K562 (cell line): Measurements from ENCODE around the gene ANKRD27. TPM values are rescaled to one million over a fixed set of nuclear protein-coding genes. Genes with fewer than 3 reads are reported as not detected.
A peak's percentile ranks its signal among the peaks of the same experiment; 100 is the strongest.

Experiments used
- CGGBP1 ChIP-seq: fragments of 250-450 bp; sonication (Bioruptor Pico); IDR thresholded peaks from 2 replicates; pipeline ENCODE4 v1.9.0; 2021; ENCODE audit warnings: mild to moderate bottlenecking
- CLOCK ChIP-seq: fragments of 250-450 bp; sonication (Bioruptor Pico); IDR thresholded peaks from 2 replicates; pipeline ENCODE4 v1.4.0; 2020; ENCODE audit warnings: mild to moderate bottlenecking, moderate library complexity, borderline replicate concordance
- CUX1 ChIP-seq: fragments of 200-800 bp; sonication (Bioruptor generic); IDR thresholded peaks from 2 replicates; pipeline ENCODE4 v1.6.1; 2016; ENCODE audit warnings: missing genetic modification characterization, missing compliant biosample characterization
- E2F6 ChIP-seq, 2 experiments: IDR thresholded peaks; 2 replicates each; pipeline ENCODE4 v1.6.1; 2011; ENCODE audit warnings: borderline replicate concordance in 1 of 2, control low read depth in 1 of 2, low read depth in 1 of 2, low read length in 1 of 2, mild to moderate bottlenecking in 1 of 2, mixed read lengths in 1 of 2, moderate library complexity in 1 of 2; ENCODE audit not compliant: insufficient read depth in 1 of 2, insufficient read length in 1 of 2, poor library complexity in 1 of 2, severe bottlenecking in 1 of 2; ENCODE audit errors: extremely low read depth in 1 of 2
- FOS ChIP-seq: IDR thresholded peaks from 3 replicates; pipeline ENCODE4 v1.6.1; 2011; ENCODE audit not compliant: insufficient read length; ENCODE audit errors: extremely low read depth
- GABPB1 ChIP-seq: sonication (generic); formaldehyde crosslinking; IDR thresholded peaks from 2 replicates; pipeline ENCODE4 v1.8.0; 2022; ENCODE audit warnings: mild to moderate bottlenecking, missing genetic modification reagents
- KAT2B ChIP-seq: IDR thresholded peaks from one replicate; pipeline ENCODE4 v1.6.1; 2012; ENCODE audit warnings: low read depth, mild to moderate bottlenecking, control low read depth, inconsistent platforms, low read length, moderate library complexity
- MEF2A ChIP-seq: IDR thresholded peaks from 2 replicates; pipeline ENCODE4 v1.6.1; 2011; ENCODE audit warnings: low read depth, mild to moderate bottlenecking, low read length, moderate library complexity; ENCODE audit not compliant: control insufficient read depth
- MYBL2 ChIP-seq, 2 experiments: fragments of 450-650 bp in 1 of 2; sonication (generic) in 1 of 2; formaldehyde crosslinking in 1 of 2; IDR thresholded peaks; 2 replicates each; pipeline versions ENCODE4 v1.6.1 to v1.8.1; 2017 to 2022; ENCODE audit warnings: borderline replicate concordance in 1 of 2, inconsistent platforms in 1 of 2, low read depth in 1 of 2, mild to moderate bottlenecking in 1 of 2, missing genetic modification reagents in 1 of 2, moderate library complexity in 1 of 2
- NFE2L1 ChIP-seq: fragments of 450-650 bp; IDR thresholded peaks from 2 replicates; pipeline ENCODE4 v1.6.1; 2016; ENCODE audit warnings: missing genetic modification characterization, low read depth, mild to moderate bottlenecking, missing compliant biosample characterization, moderate library complexity, borderline replicate concordance
- POU5F1 ChIP-seq: fragments of 150-350 bp; IDR thresholded peaks from 2 replicates; pipeline ENCODE4 v1.6.1; 2014; ENCODE audit warnings: borderline replicate concordance, low read length, low read depth, mild to moderate bottlenecking; ENCODE audit not compliant: partially characterized antibody
- VEZF1 ChIP-seq: fragments of 200-800 bp; sonication (Bioruptor generic); IDR thresholded peaks from 2 replicates; pipeline ENCODE4 v1.6.1; 2017; ENCODE audit warnings: missing genetic modification characterization, missing compliant biosample characterization
- ZC3H8 ChIP-seq: fragments of 450-650 bp; IDR thresholded peaks from 2 replicates; pipeline ENCODE4 v1.6.1; 2017
- ZNF146 ChIP-seq: IDR thresholded peaks from one replicate; pipeline ENCODE4 v1.6.1; 2018; ENCODE audit warnings: missing compliant biosample characterization; ENCODE audit not compliant: unreplicated experiment
- ZNF282 ChIP-seq: sonication (generic); formaldehyde crosslinking; IDR thresholded peaks from 2 replicates; pipeline ENCODE4 v1.8.1; 2023; ENCODE audit warnings: missing genetic modification reagents
- polyA plus RNA-seq, 8 experiments: library from polyadenylated mRNA; depleted of rRNA in 4 of 8; stranded (reverse) in 5 of 8; unstranded in 3 of 8; fragments of >200 nt; fragmentation: Nextera tagmentation in 2 of 8; fragmentation: Illumina TruSeq in 1 of 8; extraction: Ambion mirVana in 2 of 8; extraction: Trizol in 1 of 8; gene quantifications; 2 replicates each; pipeline versions ENCODE4 v1.2.1 to v1.2.3, GENCODE V29; 2011 to 2014; ENCODE audit warnings: inconsistent platforms in 1 of 8, missing spikeins in 1 of 8
- total RNA-seq, 7 experiments: library from RNA; depleted of rRNA in 6 of 7; stranded (reverse); fragments of >200 nt in 6 of 7; fragmentation: Illumina TruSeq in 2 of 7; extraction: Trizol in 2 of 7; gene quantifications; 2 replicates each; pipeline versions ENCODE4 v1.2.1 to v1.2.3, GENCODE V29; 2011 to 2021; ENCODE audit warnings: low replicate concordance in 1 of 7

Gene ANKRD27
- total and polyA plus RNA-seq, 9 of the 15 experiments (the other 6 are each of a cell fraction or from before 2014, with no cell fraction given): 5.3 to 71.3 (median 54.2) TPM

- TF ChIP-seq VEZF1 (CRISPR knock-in tag) (peak; percentile 53), FOS (no peak), CLOCK (CRISPR knock-in tag) (no peak), ZNF146 (CRISPR knock-in tag) (no peak), ZNF282 (CRISPR knock-in tag) (no peak), CUX1 (no peak), MEF2A (no peak), MYBL2 (IDR thresholded peaks at IDR 0.05; ENCODE audit: low read depth) (peak; percentile 49; the same call in 1 of the 2 replicates), MYBL2 (CRISPR knock-in tag; IDR thresholded peaks at IDR 0.05; ENCODE audit: borderline replicate concordance) (no peak), ZC3H8 (no peak), CGGBP1 (CRISPR knock-in tag) (no peak), NFE2L1 (tag) (no peak), KAT2B (no peak), GABPB1 (CRISPR knock-in tag) (peak; percentile 41; the same call in 1 of the 2 replicates), POU5F1 (no peak), E2F6 (IDR thresholded peaks at IDR 0.05; ENCODE audit: borderline replicate concordance in 1 of 2, extremely low read depth in 1 of 2, insufficient read depth in 1 of 2, insufficient read length in 1 of 2, low read depth in 1 of 2, low read length in 1 of 2, poor library complexity in 1 of 2, severe bottlenecking in 1 of 2) (peak; percentile 58 to 78)
These were observed 16.4 kb upstream of the ANKRD27 start, which contains the start of gene NUDT19 (continued) for GRCh38 chr19:32691291-32691951.
